HL-60 (cell line): Measurements from ENCODE around the gene RBBP7.
A peak's percentile ranks its signal among the peaks of the same experiment; 100 is the strongest.

Source experiments
- DNase-seq, 2 experiments: peaks; one replicate each; pipeline ENCODE4 v3.0.0-alpha.2; 2010 to 2020; ENCODE audit warnings: low read depth in 1 of 2, low spot score in 1 of 2
- H3K27ac ChIP-seq: fragments of 250-450 bp; sonication (Bioruptor Pico); replicated peaks from 2 replicates; pipeline ENCODE4 v1.5.1; 2020; ENCODE audit warnings: mild to moderate bottlenecking, moderate library complexity
- H3K27me3 ChIP-seq: fragments of 250-450 bp; sonication (Bioruptor Pico); 2 replicates; pipeline ENCODE4 v1.5.1; 2021; ENCODE audit warnings: mild to moderate bottlenecking, moderate library complexity; ENCODE audit not compliant: insufficient read depth, poor library complexity, severe bottlenecking
- H3K4me3 ChIP-seq: replicated peaks from 2 replicates; pipeline ENCODE4 v1.5.1; 2011; ENCODE audit warnings: mild to moderate bottlenecking, control low read depth, low read length; ENCODE audit not compliant: insufficient read depth
- CTCF ChIP-seq: IDR thresholded peaks from one replicate; pipeline ENCODE4 v1.5.1; 2011; ENCODE audit warnings: low read length, control low read depth, inconsistent platforms; ENCODE audit not compliant: insufficient read depth
- GABPA ChIP-seq: IDR thresholded peaks from 2 replicates; pipeline ENCODE4 v1.6.1; 2012; ENCODE audit warnings: low read depth
- POLR2AphosphoS5 ChIP-seq: IDR thresholded peaks from 2 replicates; pipeline ENCODE4 v1.6.1; 2012; ENCODE audit warnings: low read depth
- REST ChIP-seq: IDR thresholded peaks from 2 replicates; pipeline ENCODE4 v1.6.1; 2012; ENCODE audit warnings: low read depth; ENCODE audit not compliant: insufficient replicate concordance
- SPI1 ChIP-seq: IDR thresholded peaks from 2 replicates; pipeline ENCODE4 v1.6.1; 2012; ENCODE audit warnings: low read depth, mild to moderate bottlenecking, borderline replicate concordance

RBBP7 gene

GRCh38 chrX:16870862-16871815 is 977 bp upstream of the RBBP7 start:
- Histone ChIP-seq H3K27me3 (no peaks in the 10 kb centered on the region), H3K4me3 (peak overlapping the region; percentile 44), H3K27ac (peak overlapping the region; percentile 95)
- DNase-seq = peak in 1 of 2 experiments; percentile 53
- TF ChIP-seq REST (no peak), POLR2AphosphoS5 (no peak), SPI1 (no peak), GABPA (no peak), CTCF (no peak)

GRCh38 chrX:16869393-16870094 is 618 bp downstream of the RBBP7 start:
- Histone ChIP-seq H3K27me3 (no peaks in the 10 kb centered on the region), H3K27ac (peak overlapping the region; percentile 99), H3K4me3 (peak overlapping the region; percentile 67)
- DNase-seq = peak in 1 of 2 experiments; percentile 12
- TF ChIP-seq POLR2AphosphoS5 = no peak
- no peak for TF ChIP-seq SPI1
- no peak for TF ChIP-seq CTCF
- TF ChIP-seq REST = no peak
- no peak for TF ChIP-seq GABPA

DNA sequence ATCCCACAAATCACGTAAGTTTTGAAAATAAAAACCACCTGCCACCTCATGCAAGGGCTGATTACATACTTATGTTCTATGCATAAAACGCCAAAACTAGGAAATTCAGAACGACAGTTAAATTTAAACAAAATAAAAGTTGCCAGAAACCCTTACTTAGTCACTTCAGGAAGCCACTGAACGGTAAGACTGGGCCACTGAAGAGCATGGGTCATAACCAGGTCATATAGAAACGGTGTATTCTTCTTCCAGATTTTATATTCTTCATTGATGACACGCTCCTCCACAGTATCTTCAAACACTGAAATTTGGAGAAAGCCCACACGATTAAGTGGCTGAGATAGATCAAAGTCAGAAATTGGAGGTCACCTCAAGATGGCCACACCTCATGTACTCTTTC is 1.2 kb downstream of the RBBP7 start:
- TF ChIP-seq CTCF = no peak
- TF ChIP-seq REST = no peak
- no peak for TF ChIP-seq POLR2AphosphoS5
- TF ChIP-seq SPI1 = no peak
- no peak for TF ChIP-seq GABPA
- DNase-seq = no peak
- Histone ChIP-seq H3K27ac (peak overlapping the region; percentile 70; the same call in 1 of the 2 replicates), H3K27me3 (no peaks in the 10 kb centered on the region), H3K4me3 (peak overlapping the region; percentile 67)
